ENCODE data around the gene ELAVL2.

ELAVL2 gene

DNA sequence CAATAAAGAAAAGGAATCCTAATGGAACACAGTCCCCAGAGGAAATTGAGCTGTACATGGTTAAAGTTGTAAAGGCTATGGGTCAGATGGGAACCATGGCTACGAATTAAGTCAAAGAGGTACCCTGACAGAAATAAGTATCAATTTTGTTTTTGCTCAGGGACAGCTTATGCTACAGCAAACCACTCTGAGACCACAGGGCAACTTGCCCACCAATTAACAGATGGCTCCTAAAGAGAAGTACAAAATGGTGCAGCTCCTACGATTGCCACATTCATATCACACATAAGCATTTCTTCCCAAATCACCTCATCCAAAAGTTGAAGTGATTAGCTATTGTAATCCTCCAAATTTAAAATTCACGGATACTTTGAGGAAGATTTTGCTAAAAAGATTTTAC lies 83.0 kb downstream of the ELAVL2 start:
- Histone ChIP-seq H3K27ac (replicated peaks) (no peak overlapping the region), H3K27me3 (ENCODE audit: insufficient read depth, poor library complexity, severe bottlenecking) (no peaks in the 10 kb centered on the region), H3K4me3 (replicated peaks; ENCODE audit: insufficient read depth, low read length) (no peak overlapping the region)
- no peak for DNase-seq (ENCODE audit: low read depth in 1 of 2, low spot score in 1 of 2)
- TF ChIP-seq POLR2AphosphoS5 (IDR thresholded peaks at IDR 0.05; ENCODE audit: low read depth) (no peak), SPI1 (IDR thresholded peaks at IDR 0.05; ENCODE audit: borderline replicate concordance, low read depth) (no peak), GABPA (IDR thresholded peaks at IDR 0.05; ENCODE audit: low read depth) (no peak)
- TF ChIP-seq, protein P1, sequence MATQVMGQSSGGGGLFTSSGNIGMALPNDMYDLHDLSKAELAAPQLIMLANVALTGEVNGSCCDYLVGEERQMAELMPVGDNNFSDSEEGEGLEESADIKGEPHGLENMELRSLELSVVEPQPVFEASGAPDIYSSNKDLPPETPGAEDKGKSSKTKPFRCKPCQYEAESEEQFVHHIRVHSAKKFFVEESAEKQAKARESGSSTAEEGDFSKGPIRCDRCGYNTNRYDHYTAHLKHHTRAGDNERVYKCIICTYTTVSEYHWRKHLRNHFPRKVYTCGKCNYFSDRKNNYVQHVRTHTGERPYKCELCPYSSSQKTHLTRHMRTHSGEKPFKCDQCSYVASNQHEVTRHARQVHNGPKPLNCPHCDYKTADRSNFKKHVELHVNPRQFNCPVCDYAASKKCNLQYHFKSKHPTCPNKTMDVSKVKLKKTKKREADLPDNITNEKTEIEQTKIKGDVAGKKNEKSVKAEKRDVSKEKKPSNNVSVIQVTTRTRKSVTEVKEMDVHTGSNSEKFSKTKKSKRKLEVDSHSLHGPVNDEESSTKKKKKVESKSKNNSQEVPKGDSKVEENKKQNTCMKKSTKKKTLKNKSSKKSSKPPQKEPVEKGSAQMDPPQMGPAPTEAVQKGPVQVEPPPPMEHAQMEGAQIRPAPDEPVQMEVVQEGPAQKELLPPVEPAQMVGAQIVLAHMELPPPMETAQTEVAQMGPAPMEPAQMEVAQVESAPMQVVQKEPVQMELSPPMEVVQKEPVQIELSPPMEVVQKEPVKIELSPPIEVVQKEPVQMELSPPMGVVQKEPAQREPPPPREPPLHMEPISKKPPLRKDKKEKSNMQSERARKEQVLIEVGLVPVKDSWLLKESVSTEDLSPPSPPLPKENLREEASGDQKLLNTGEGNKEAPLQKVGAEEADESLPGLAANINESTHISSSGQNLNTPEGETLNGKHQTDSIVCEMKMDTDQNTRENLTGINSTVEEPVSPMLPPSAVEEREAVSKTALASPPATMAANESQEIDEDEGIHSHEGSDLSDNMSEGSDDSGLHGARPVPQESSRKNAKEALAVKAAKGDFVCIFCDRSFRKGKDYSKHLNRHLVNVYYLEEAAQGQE (IDR thresholded peaks at IDR 0.05; ENCODE audit: insufficient replicate concordance, low read depth) = no peak
- TF ChIP-seq, protein P2, sequence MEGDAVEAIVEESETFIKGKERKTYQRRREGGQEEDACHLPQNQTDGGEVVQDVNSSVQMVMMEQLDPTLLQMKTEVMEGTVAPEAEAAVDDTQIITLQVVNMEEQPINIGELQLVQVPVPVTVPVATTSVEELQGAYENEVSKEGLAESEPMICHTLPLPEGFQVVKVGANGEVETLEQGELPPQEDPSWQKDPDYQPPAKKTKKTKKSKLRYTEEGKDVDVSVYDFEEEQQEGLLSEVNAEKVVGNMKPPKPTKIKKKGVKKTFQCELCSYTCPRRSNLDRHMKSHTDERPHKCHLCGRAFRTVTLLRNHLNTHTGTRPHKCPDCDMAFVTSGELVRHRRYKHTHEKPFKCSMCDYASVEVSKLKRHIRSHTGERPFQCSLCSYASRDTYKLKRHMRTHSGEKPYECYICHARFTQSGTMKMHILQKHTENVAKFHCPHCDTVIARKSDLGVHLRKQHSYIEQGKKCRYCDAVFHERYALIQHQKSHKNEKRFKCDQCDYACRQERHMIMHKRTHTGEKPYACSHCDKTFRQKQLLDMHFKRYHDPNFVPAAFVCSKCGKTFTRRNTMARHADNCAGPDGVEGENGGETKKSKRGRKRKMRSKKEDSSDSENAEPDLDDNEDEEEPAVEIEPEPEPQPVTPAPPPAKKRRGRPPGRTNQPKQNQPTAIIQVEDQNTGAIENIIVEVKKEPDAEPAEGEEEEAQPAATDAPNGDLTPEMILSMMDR (IDR thresholded peaks at IDR 0.05; ENCODE audit: insufficient read depth, low read length) = no peak

DNA sequence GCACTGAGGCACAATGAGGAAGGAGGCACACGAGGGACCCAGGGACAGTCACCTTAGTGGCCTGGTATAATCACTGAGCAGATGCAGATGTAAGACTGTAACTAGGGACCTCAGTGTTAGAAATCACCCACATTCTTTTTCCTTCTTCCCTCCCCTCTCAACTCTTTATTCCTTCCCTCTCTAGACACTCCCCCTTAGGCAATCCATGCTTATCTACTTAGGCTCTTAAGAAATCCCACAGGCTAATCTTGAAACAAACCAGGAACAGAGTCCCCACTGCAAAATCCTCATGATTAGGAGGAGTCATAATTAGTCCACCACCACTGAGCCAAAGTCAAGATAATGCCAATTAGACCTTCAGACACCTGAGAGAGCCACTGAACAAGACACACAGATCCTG lies 84.7 kb downstream of the ELAVL2 start:
- Histone ChIP-seq H3K4me3 (replicated peaks; ENCODE audit: insufficient read depth, low read length) (no peak overlapping the region), H3K27me3 (ENCODE audit: insufficient read depth, poor library complexity, severe bottlenecking) (no peaks in the 10 kb centered on the region), H3K27ac (replicated peaks) (no peak overlapping the region)
- TF ChIP-seq SPI1 (IDR thresholded peaks at IDR 0.05; ENCODE audit: borderline replicate concordance, low read depth) (no peak), GABPA (IDR thresholded peaks at IDR 0.05; ENCODE audit: low read depth) (no peak), POLR2AphosphoS5 (IDR thresholded peaks at IDR 0.05; ENCODE audit: low read depth) (no peak)
- TF ChIP-seq, protein P1 (IDR thresholded peaks at IDR 0.05; ENCODE audit: insufficient replicate concordance, low read depth) = no peak
- TF ChIP-seq, protein P2 (IDR thresholded peaks at IDR 0.05; ENCODE audit: insufficient read depth, low read length) = no peak
- DNase-seq (ENCODE audit: low read depth in 1 of 2, low spot score in 1 of 2) = no peak

DNA sequence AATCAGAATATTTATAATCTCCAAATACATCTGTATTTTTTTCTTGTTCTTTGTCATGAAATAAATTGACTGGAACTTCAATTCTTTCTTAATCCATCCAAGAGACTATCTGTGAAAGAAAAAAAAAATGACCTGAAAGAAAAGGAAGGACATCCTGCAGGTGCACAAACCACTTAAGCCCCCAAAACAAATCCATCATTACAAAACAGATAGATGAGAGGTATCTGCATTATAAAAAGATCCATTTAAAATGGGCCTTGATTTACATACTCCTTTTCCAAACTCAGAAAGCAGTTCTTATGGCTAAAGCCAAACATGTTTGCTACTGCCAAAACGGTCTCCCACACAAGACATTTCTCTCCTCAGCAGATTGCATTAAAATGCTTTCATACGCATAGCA lies 85.5 kb downstream of the ELAVL2 start:
- Histone ChIP-seq H3K4me3 (replicated peaks; ENCODE audit: insufficient read depth, low read length) (no peak overlapping the region), H3K27me3 (ENCODE audit: insufficient read depth, poor library complexity, severe bottlenecking) (no peaks in the 10 kb centered on the region), H3K27ac (replicated peaks) (no peak overlapping the region)
- no peak for DNase-seq (ENCODE audit: low read depth in 1 of 2, low spot score in 1 of 2)
- TF ChIP-seq, protein P1 (IDR thresholded peaks at IDR 0.05; ENCODE audit: insufficient replicate concordance, low read depth) = no peak
- TF ChIP-seq POLR2AphosphoS5 (IDR thresholded peaks at IDR 0.05; ENCODE audit: low read depth) = no peak

- Histone ChIP-seq H3K27me3 (ENCODE audit: insufficient read depth, poor library complexity, severe bottlenecking) (no peaks in the 10 kb centered on the region), H3K27ac (replicated peaks) (no peak overlapping the region), H3K4me3 (replicated peaks; ENCODE audit: insufficient read depth, low read length) (no peak overlapping the region)
- TF ChIP-seq, protein P1 (IDR thresholded peaks at IDR 0.05; ENCODE audit: insufficient replicate concordance, low read depth) = peak; percentile 67
- TF ChIP-seq, protein P2 (IDR thresholded peaks at IDR 0.05; ENCODE audit: insufficient read depth, low read length) = no peak
- no peak for TF ChIP-seq SPI1 (IDR thresholded peaks at IDR 0.05; ENCODE audit: borderline replicate concordance, low read depth)
- TF ChIP-seq POLR2AphosphoS5 (IDR thresholded peaks at IDR 0.05; ENCODE audit: low read depth) = no peak
- no peak for TF ChIP-seq GABPA (IDR thresholded peaks at IDR 0.05; ENCODE audit: low read depth)
- DNase-seq (ENCODE audit: low read depth in 1 of 2, low spot score in 1 of 2) = no peak
These were observed 86.3 kb downstream of the ELAVL2 start for GRCh38 chr9:23739753-23740152.

All from HL-60 (cell line).